WERI-Rb-1 (cell line): ENCODE measurements around the gene ADGRG6.

Experiments used
- DNase-seq: peaks from one replicate; pipeline ENCODE4 v3.0.0-alpha.2; 2020
- H3K27ac ChIP-seq: fragments of 250-450 bp; sonication (Bioruptor Pico); 2 replicates; pipeline ENCODE4 v1.5.1; 2020; ENCODE audit warnings: mild to moderate bottlenecking, moderate library complexity
- H3K27me3 ChIP-seq: fragments of 250-450 bp; sonication (Bioruptor Pico); 2 replicates; pipeline ENCODE4 v1.5.1; 2021; ENCODE audit warnings: mild to moderate bottlenecking, low read depth, moderate library complexity; ENCODE audit not compliant: insufficient read depth, severe bottlenecking
- H3K36me3 ChIP-seq: fragments of 250-450 bp; sonication (Bioruptor Pico); 2 replicates; pipeline ENCODE4 v1.5.1; 2020; ENCODE audit warnings: mild to moderate bottlenecking, moderate library complexity
- H3K4me3 ChIP-seq: 2 replicates; pipeline ENCODE4 v1.5.1; 2011; ENCODE audit warnings: low read depth, mild to moderate bottlenecking, control low read depth, low read length
- H3K9me3 ChIP-seq: fragments of 250-450 bp; sonication (Bioruptor Pico); 2 replicates; pipeline ENCODE4 v1.5.1; 2021; ENCODE audit warnings: mild to moderate bottlenecking, moderate library complexity; ENCODE audit not compliant: severe bottlenecking
- CTCF ChIP-seq: IDR thresholded peaks from 2 replicates; pipeline ENCODE4 v1.5.1; 2011; ENCODE audit warnings: low read depth, mild to moderate bottlenecking, control low read depth, inconsistent platforms, low read length

Gene ADGRG6

GRCh38 chr6:142304241-142304640 lies 2.4 kb downstream of the ADGRG6 start:
- TF ChIP-seq CTCF, result no peak
- Histone ChIP-seq H3K27ac (no peak overlapping the region), H3K4me3 (no peak overlapping the region), H3K36me3 (no peaks in the 10 kb centered on the region), H3K27me3 (peaks cover 12% of the 10 kb centered on the region), H3K9me3 (no peaks in the 10 kb centered on the region)
- DNase-seq, result no peak

- TF ChIP-seq CTCF, result no peak
- Histone ChIP-seq H3K9me3 (no peaks in the 10 kb centered on the region), H3K27ac (no peak overlapping the region), H3K4me3 (no peak overlapping the region), H3K36me3 (no peaks in the 10 kb centered on the region), H3K27me3 (peaks cover 9% of the 10 kb centered on the region)
- no peak for DNase-seq
These were observed 4.9 kb downstream of the ADGRG6 start for GRCh38 chr6:142306736-142307135.

- H3K27ac ChIP-seq, result no peak overlapping the region
- no peak for TF ChIP-seq CTCF
- H3K9me3 ChIP-seq, result no peaks in the 10 kb centered on the region
- DNase-seq, result no peak
- H3K36me3 ChIP-seq, result no peaks in the 10 kb centered on the region
- H3K27me3 ChIP-seq, result no peaks in the 10 kb centered on the region
- no peak overlapping the region for H3K4me3 ChIP-seq
These were observed 6.3 kb downstream of the ADGRG6 start for GRCh38 chr6:142307963-142308748.

GRCh38 chr6:142309426-142309825 lies 7.6 kb downstream of the ADGRG6 start:
- no peaks in the 10 kb centered on the region for H3K27me3 ChIP-seq
- no peak for TF ChIP-seq CTCF
- no peak overlapping the region for H3K4me3 ChIP-seq
- no peaks in the 10 kb centered on the region for H3K36me3 ChIP-seq
- H3K9me3 ChIP-seq, result no peaks in the 10 kb centered on the region
- H3K27ac ChIP-seq, result no peak overlapping the region
- no peak for DNase-seq

GRCh38 chr6:142313284-142313683 lies 11.5 kb downstream of the ADGRG6 start:
- no peaks in the 10 kb centered on the region for H3K36me3 ChIP-seq
- no peak overlapping the region for H3K27ac ChIP-seq
- no peak overlapping the region for H3K4me3 ChIP-seq
- DNase-seq, result no peak
- no peaks in the 10 kb centered on the region for H3K9me3 ChIP-seq
- H3K27me3 ChIP-seq, result no peaks in the 10 kb centered on the region
- no peak for TF ChIP-seq CTCF

GRCh38 chr6:142316791-142317368 lies 15.1 kb downstream of the ADGRG6 start:
- DNase-seq, result no peak
- H3K4me3 ChIP-seq, result no peak overlapping the region
- no peaks in the 10 kb centered on the region for H3K36me3 ChIP-seq
- H3K9me3 ChIP-seq, result no peaks in the 10 kb centered on the region
- no peaks in the 10 kb centered on the region for H3K27me3 ChIP-seq
- no peak overlapping the region for H3K27ac ChIP-seq
- no peak for TF ChIP-seq CTCF
